Suppressor macrophage treated with lipopolysaccharide for 1 hour (primary cell): ENCODE measurements around the gene MTG1.
"Not testable (repeated sequence)": the region's sequence is repeated elsewhere in the genome, so short reads cannot be mapped to it uniquely, and the experiment has no call there.

ENCODE experiments used
- DNase-seq, 3 donors: peaks; one replicate each; pipeline ENCODE4 v3.0.0-alpha.2; 2020 to 2022

MTG1 gene

DNA sequence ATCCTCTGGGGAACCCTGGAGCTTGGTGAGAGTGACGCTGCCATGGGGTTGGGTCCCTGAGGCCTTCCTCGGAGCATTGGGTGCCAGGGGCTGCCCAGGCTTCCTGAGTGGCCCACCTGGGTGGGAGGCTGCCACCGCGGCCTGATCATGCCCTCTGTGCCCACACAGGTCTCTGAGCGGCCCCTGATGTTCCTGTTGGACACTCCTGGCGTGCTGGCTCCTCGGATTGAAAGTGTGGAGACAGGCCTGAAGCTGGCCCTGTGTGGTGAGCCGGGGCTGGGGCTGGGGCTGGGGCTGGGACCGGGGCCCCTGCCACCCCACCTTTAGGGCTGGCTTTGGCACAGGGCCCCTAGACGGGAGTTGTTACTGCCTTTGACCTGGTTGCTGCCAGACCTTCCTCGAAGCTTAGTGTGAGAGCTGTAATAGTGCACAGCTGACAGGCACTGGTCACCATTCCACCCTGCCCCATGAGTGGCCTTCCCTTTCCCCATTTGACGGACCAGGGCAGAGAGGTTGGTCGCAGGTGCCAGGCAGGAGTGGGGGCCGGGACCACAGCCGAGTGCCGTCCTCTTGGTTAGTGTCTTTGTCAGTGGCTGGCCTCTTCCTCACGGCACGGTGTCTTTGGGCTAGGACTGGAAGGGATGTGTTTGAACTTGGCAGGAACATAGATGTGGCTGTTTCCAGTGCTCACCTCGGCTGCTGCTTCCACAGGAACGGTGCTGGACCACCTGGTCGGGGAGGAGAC, 8.2 kb downstream of the MTG1 start:
- no peak for DNase-seq

DNA sequence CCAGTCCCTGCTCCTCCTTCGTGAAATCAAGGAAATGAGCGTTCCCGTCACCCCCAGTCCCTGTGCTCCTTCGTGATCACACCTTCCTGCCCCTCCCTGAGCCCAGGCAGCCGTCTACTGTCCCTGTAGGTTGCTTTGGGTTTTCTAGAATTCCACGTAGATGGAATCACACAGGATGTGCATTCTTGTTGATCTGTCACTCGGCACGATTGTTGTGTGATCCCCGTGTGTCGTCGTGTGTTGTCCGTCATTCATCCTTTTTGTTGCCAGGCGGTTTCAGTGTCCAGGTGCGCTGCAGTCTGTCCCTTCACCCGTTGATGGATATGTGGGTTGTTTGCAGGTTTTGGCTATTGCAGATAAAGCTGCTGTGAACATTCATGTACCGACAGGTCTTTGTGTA, 9.4 kb downstream of the MTG1 start:
- DNase-seq, result no peak

DNA sequence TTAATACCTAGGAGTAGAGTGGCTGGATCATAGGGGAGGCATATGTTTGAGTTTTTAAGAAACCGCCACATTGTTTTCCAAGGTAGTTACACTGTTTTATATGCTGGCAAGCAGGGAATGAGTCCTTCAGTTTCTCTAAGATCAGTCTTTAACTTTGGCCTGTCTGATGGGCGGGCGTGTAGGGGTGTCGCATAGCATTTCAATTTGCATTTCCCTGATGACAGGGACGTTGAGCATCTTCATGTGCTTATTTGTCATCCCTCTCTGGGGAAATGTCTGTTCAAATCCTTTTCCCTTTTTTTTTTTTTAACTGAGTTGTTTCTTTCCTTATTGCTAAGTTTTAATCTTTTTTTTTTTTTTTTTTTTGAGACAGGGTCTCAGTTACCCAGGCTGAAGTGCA, 9.8 kb downstream of the MTG1 start:
- peak in 2 of 3 donors; percentile 36 to 43 for DNase-seq

DNA sequence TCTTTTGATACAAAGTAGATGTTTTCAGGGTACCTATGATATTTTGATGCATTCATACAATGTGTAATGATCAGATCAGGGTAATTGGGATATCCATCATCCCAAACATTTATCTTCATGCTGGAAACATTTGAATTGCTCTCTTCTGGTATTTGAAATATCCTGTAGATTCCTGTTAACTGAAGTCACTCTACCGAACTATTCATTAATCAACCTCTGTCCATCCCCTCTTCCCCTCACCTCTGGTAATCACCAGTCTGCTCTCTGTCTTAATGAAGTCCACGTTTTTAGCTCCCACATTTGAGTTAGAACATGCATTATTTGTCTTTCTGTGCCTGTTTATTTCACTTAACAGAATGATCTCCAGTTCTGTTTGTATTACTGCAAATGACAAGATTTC, 11.3 kb downstream of the MTG1 start:
- DNase-seq, result no peak

DNA sequence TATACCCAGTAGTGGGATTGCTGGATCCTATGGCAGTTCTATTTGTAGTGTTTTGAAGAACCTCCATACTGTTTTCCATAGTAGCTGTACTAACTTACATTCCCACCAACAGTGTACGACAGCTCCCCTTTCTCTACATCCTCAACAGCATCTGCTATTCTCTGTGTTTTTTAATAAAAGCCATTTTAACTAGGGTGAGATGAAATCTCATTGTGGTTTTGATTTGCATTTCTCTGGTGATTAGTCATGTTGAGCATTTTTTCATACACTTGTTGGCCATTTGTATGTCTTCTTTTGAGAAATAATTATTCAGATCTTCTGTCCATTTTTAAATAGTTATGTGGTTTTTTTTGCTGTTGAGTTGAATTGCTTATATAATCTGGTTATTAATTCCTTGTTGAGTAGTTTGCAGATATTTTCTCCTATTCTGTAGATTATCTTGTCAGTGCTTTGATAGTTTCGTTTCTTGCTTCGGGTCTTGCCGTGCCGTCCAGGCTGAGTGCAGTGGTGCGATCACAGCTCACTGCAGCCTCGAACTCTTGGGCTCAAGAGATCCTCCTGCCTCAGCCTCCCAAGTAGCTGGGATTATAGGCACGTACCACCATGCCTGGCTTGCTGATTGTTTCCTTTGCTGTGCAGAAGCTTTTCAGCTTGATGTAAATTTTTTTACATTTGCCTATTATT, 12.0 kb downstream of the MTG1 start:
- DNase-seq, result no peak

DNA sequence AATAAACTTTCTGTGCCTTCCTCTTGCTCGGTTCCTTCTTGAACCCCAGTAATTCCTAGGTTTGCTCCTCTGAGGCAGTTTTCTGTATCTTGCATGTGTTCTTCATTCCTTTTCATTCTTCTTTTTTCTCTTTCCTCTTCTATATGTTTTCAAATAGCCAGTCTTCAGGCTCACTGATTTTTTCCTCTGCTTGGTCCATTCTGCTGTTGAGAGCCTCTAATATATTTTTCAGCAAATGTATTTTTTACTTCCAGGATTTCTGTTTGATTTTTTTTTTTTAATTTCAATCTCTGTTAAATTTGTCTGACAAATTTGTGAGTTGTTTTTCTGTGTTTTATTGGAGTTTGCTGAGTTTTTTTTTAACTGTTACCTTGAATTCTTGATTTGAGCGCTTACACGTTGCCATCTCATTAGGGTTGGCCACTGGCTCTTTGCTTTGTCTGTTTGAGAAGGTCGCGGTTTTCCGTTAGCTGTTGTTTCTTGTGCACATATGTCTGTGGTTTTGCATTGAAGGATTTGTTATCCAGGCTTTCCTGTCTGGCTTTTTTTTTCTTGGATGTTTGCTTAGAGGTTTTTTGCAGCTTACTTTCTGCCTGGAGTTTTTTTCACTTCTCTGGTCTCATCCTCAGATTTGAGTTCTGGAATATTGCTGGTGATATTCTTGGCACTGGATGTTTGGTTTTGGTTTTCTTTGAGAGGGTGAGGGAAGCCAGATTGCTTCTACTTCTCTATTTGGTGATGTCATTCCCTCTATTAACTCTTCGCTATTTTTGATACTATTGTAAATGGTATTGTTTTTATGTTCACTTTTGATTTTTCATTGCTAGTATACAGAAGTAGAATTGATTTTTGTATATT, 17.8 kb downstream of the MTG1 start:
- DNase-seq, result no peak

DNA sequence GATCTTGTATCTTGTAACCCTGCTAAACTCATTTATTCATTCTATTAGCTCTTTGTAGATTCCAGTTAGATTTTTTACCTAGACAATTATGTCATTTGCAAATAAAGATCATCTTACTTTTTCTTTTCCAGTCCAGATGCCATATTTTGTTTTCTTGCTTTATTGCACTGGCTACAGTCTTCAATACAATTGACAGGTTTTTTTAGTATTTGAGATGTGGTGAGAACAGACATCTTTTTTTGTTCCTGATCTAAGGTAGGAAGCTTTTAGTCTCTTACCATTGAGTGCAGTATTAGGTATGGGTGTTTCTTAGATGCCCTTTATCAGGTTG, 18.4 kb downstream of the MTG1 start:
- no peak for DNase-seq

DNA sequence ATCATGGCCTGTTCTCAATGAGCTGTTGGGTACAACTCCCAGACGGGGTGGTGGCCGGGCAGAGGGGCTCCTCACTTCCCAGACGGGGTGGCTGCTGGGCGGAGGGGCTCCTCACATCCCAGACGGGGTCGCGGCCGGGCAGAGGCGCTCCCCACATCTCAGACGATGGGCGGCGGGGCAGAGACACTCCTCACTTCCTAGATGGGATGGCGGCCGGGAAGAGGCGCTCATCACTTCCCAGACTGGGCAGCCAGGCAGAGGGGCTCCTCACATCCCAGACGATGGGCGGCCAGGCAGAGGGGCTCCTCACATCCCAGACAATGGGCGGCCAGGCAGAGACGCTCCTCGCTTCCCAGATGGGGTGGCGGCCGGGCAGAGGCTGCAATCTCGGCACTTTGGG, 20.4 kb downstream of the MTG1 start:
- not testable (repeated sequence) for DNase-seq

DNA sequence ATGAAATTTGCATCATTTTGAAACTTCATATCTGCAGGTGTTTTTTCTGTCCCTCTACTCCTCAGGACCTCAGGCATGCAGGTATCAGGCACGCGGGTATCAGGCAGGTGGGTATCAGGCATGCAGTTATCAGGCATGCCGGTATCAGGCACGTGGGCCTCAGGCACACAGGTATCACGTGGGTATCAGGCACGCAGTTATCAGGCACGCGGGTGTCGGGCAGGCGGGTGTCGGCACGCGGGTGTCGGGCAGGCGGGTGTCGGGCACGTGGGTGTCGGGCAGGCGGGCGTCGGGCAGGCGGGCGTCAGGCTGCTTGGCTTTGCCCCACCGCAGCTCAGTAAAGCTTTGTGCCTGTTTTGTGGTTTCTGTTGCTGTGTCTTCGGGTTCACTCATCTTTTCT, 21.8 kb downstream of the MTG1 start:
- no peak for DNase-seq

DNA sequence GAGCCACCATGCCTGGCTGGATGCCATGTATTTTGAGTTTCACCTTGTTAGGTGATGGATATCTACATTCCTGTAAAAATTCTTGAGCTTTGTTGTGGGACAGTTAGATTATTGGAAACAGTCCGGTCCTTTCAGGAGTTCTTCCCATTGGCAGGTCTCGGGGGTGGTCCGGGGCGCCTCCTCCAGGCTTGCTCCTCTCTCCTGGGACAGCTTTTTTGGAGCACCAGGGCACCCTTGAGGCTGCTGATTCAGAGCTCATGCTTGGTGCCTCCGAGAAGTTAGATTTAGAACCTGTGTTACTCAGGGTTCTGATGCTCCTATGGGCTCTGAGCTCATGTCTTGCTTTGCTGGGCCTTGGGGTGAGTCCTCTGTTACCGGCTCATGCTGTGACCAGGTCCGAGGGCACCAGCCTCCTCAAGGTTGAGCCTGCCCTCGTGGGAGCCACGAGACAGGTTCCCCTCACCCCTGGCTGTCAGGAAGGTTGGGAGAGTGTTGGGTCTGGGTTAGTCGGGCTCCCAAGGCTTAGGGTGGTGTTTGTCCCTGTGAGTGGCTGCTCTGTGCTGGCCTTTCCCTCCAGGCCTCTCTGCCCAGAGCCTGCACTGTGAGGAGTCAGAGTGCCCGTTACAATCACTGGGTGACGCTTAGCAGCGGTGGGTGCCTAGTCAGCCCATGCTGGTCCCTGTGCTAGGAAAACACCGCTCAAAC, 24.5 kb downstream of the MTG1 start:
- DNase-seq, result no peak

DNA sequence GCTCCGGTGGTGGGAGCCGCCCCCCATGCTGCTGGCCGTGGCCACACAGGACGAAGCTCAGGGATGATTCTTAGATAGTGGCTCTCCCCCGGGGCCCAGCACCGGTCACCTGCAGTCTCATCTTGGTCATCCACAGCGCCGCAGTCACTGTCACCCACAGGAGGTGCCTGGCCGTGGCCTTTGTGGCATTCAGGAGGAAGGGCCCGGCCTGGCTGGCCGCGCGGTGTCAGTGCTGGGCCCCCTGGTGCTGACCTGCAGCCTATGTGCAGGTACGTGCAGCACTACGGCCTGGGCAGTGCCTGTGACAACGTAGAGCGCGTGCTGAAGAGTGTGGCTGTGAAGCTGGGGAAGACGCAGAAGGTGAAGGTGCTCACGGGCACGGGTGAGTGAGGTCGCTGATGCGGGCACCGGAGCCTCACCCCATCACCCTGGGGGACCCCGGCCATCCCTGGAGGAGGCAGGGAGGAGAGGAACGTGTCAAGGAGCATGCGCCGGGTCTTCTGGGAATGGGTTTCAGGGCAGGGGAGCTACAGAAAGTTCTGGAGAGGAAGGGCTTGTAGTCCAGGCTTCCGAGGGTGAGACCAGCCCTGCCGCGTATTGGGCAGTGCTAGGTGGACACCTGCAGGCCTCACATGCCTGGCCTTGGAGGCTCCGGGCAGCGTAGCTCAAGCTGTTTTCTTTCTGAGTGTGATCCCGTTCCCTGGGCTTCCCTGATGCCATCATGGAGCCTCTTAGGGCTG, 25.4 kb downstream of the MTG1 start:
- DNase-seq, result no peak

DNA sequence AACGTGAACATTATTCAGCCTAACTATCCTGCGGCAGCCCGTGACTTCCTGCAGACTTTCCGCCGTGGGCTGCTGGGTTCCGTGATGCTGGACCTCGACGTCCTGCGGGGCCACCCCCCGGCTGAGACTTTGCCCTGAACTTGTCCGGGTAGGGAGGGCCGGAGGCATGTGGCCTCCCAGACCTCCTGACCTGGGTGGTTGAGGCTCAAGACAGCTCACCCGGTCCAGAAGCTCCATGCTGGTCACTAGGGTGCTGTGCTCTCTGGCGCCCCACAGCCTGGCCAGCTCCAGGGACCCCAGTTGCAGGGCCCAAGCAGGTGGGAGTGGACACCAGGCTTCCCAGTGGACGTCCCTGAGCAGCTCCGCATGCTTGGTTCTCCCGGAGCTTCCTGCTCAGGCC, 26.1 kb downstream of the MTG1 start:
- no peak for DNase-seq

DNA sequence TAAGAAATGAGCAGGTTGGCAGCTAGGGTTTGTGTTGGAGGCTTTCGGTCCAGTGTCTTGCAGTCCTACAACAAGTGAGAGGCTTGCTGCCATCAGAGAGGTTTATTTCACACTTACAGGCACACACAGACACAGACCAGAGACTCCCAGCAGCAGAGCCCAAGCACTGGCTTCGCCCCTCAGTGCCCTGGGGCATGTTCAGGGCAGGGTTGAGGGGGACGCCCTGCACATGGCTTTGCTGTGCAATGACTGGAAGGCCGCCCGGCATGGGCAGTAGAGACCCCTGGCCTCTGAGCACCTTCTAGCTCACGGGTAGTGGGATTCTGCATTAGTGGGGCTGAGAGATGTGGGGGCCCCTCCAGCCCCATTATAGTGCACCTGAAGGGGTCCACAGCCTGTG, 26.6 kb downstream of the MTG1 start:
- DNase-seq, result no peak

DNA sequence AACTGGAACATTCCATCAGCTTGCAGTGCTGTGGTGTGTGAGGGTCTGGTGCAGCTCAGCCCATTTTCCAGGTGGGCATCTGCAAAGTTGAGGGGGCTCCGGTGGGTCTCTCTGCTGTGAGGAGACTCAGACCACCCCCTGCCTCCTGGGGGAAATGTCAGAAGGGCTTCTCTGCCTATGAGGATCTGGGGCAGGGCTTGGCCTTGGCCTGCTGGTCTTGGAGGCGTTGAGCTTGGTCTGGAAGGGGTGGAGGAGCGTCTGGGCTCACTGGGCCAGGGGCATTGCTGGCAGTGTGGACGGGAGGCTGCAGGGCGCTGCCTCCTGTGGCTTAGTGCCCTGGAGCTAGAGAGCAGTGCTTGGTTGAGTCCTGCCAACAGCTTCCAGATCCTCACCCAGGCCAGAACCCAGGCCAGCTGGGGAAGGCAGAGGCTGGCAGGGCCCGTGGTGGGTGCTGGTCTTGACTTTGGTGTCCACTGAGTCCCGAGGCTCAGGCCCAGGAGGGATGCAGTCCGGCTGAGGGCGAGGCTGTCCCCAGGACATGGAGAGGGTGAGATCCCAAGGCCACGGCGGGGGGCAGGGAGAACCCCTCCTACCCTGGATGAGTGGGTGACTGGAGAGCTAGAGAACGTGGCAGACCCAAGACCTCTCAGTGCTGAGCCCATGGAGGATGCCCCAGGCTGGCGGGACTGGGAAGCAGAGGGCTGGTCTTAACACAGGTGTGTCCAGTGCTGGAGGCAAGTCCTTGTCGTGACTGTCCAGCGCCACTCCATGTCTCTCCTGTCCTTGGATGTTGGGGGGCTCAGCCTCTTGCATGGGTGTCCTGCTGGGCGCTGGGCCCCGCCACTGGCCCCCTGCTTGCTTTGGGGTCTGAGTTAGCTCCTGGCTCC, 27.6 kb downstream of the MTG1 start:
- DNase-seq, result no peak

DNA sequence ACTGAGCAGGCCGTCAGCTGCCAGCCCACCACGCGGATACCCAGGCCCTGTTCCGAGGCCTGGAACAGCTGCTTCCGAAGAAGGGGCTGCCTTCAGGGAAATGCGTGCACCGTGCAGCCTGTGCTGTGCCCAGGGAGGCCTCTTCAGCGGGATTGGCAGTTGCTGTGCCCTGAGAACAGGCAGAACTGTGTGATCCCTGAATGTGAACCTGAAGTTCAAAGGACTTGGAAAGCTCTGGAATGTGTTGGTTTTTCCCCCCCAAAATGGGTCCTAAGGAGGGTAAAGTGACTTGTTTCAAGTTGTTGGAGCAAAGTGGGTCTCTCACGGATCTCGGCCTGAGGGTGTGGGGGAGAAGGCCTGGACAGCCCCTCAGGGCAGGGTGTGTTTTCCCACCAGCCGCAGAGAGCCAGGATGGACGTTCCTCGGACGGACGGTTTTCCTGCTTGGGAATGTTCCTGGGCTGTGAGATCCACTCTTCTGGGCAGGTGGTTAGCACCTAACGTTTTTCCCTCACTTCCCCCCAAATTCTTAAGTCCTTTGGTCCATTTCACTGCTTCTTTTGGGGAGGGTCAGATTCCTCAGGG, 28.4 kb downstream of the MTG1 start:
- no peak for DNase-seq

DNA sequence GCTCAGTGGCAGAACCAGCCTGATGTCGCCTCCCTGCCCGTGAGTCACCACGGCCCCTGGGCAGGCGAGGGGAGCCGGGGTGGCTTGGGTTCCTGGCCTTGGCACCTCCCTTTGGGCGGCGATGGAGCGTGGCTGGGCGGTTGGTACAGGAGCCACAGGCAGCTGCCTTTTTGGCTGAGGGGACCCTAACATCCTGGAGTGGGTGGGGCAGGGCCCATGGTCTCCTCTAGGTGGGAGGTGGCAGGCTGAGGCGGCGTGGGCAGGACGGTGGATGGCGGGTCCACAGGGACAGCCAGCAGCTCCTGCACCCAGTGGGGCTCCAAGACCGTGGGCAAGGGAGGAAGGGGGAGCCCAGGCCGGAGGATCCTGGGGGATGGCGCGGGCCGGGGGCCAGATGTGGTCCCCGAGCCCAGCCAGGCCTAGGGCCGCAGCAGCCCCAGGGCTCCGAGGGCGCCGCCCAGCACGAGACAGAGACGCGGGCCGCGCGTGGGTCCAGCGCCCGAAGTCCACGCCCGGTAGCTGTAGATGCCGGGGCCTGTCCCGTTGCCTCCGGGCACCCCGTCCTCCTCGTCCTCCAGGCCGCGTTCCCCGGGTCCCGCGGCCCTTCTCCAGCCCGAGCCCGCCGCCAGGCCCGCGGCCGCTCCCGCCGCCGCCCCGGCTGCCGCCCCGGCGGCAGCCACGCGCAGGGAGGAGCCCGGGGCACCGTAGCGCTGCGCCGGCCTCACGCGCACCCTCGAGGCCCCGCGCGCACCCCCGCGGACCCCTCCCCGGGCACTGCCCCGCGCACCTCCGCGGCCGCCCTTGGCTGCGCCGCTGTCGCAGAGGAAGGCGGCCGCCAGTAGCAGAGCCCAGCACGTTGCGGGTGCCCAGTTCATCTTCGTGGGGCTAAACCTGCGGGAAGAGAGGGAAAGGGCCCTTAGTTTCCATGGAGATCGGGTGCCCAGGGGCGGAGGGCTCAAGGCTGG, 29.1 kb downstream of the MTG1 start:
- peak in 1 of 3 donors; percentile 18 for DNase-seq

DNA sequence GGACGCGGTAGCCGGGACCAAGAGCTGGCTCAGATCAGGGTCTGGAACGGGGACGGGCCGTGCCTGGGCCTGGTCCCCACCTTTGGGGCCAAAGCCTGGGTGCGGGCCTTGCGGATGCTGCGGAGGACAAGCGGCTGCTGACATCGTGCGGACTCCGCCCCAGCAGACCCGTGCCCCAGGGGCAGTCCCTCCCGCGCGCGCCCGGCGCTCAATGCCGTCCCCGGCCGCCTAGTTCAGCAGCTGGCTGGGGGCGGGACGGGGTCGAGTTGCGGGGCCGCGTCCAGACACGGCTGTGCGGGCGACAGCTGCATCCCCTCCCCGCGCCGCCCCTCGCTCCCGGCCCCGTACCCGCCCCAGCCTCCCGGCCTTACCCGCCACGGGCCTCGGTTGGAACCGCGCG, 30.1 kb downstream of the MTG1 start:
- not testable (repeated sequence) for DNase-seq

DNA sequence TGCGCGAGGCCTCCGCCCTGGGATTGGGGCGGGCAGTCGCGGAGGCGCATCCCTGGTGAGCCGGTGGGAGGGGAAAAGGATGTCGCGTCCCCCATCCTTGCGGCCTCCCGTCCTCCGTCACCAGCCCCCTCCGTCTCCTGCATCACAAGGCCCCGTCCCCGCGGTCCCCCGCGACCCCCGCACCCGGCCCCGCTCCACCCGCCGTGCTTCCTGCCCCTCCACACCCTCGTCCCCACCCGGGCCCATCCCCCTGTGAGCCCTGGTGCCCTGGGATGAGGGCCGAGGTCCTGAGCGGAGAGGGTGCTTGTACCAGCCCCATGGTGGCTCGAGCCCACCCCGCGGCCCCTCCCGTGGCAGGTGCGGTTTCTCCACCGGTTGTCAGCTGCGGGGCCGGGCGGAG, 30.6 kb downstream of the MTG1 start, which contains the start of gene SPRN:
SPRN (minus strand) TSS at position 25 of the 400 bp plus-strand sequence. CDS start 944 bp downstream, outside the sequence.
- DNase-seq, result not testable (repeated sequence)

DNA sequence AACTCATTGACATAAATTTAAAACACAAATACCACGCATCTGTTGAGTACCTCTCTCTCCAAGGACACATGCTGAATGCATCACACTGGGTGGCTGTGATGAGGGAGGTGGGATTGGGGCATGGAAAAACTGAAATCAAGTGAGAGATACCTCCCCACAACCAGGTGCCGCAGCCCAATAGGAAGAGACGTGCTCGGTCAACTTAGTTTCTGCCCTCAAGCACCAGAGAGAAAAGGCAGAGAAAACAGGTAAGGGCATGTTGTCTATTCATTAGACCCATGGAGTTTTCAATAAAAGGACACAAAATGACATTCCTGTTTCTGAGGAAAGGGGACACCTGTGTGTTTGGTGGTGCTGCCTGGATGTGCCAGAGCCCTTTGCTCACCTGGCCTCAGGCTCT, 35.6 kb downstream of the MTG1 start:
- DNase-seq, result not testable (repeated sequence)
